GM23338 (cell line): ENCODE data around the gene FBXO34. TPM values are rescaled to one million over a fixed set of nuclear protein-coding genes. Genes with fewer than 3 reads are reported as not detected.
"Not testable (repeated sequence)": the region's sequence is repeated elsewhere in the genome, so short reads cannot be mapped to it uniquely, and the experiment has no call there.

Source experiments
- ATAC-seq: fragments of 200-7000 bp; cut with Tn5 transposase; 3 replicates; pipeline ENCODE4 v1.9.1; 2020
- DNase-seq: peaks from one replicate; pipeline ENCODE4 v3.0.0-alpha.2; 2015; ENCODE audit warnings: low spot score
- H2AFZ ChIP-seq: fragments of 200-600 bp; sonication (generic); 2 replicates; pipeline ENCODE4 v1.8.0; 2016; ENCODE audit warnings: antibody characterized with exemption, mild to moderate bottlenecking, moderate library complexity
- H3F3A ChIP-seq: fragments of 200-600 bp; sonication (generic); replicated peaks from 2 replicates; pipeline ENCODE4 v1.8.0; 2017; ENCODE audit warnings: antibody characterized with exemption, mixed run types, low read depth
- H3K27ac ChIP-seq: fragments of 200-600 bp; sonication (generic); 2 replicates; pipeline ENCODE4 v1.6.1; 2016; ENCODE audit warnings: low read depth
- H3K27me3 ChIP-seq: fragments of 200-600 bp; sonication (generic); 2 replicates; pipeline ENCODE4 v1.8.0; 2016; ENCODE audit warnings: mild to moderate bottlenecking, mixed run types, moderate library complexity; ENCODE audit not compliant: insufficient read depth
- H3K36me3 ChIP-seq: fragments of 200-600 bp; sonication (generic); 2 replicates; pipeline ENCODE4 v1.8.0; 2016; ENCODE audit warnings: mild to moderate bottlenecking; ENCODE audit not compliant: insufficient read depth
- H3K4me1 ChIP-seq: fragments of 200-600 bp; sonication (generic); 2 replicates; pipeline ENCODE4 v1.8.0; 2016; ENCODE audit warnings: mild to moderate bottlenecking, moderate library complexity; ENCODE audit not compliant: insufficient read depth
- H3K4me2 ChIP-seq: fragments of 200-600 bp; sonication (generic); 2 replicates; pipeline ENCODE4 v1.7.1; 2017; ENCODE audit warnings: mixed run types
- H3K4me3 ChIP-seq: fragments of 200-600 bp; sonication (generic); 2 replicates; pipeline ENCODE4 v1.6.1; 2016; ENCODE audit warnings: mixed run types
- H3K79me2 ChIP-seq: fragments of 200-600 bp; sonication (generic); replicated peaks from 2 replicates; pipeline ENCODE4 v1.8.0; 2017; ENCODE audit warnings: mild to moderate bottlenecking; ENCODE audit not compliant: insufficient read depth
- H3K9me2 ChIP-seq: fragments of 200-600 bp; sonication (generic); 2 replicates; pipeline ENCODE4 v1.8.0; 2017; ENCODE audit not compliant: insufficient read depth
- H4K20me1 ChIP-seq: fragments of 200-600 bp; sonication (generic); replicated peaks from 2 replicates; pipeline ENCODE4 v1.8.0; 2017; ENCODE audit warnings: mild to moderate bottlenecking; ENCODE audit not compliant: insufficient read depth
- H3K27ac Mint-ChIP-seq: 2 replicates; pipeline ENCODE4 v1.8.0; 2020; ENCODE audit warnings: inconsistent platforms, mild to moderate bottlenecking, moderate library complexity, mixed read lengths
- H3K27me3 Mint-ChIP-seq: 3 replicates; pipeline ENCODE4 v1.8.0; 2022; ENCODE audit warnings: low read depth, mild to moderate bottlenecking, moderate library complexity, mixed read lengths, inconsistent platforms; ENCODE audit not compliant: insufficient read depth, poor library complexity
- H3K36me3 Mint-ChIP-seq: 3 replicates; pipeline ENCODE4 v1.8.0; 2021; ENCODE audit warnings: low read depth, mild to moderate bottlenecking, inconsistent platforms, moderate library complexity, mixed read lengths
- H3K4me1 Mint-ChIP-seq: 3 replicates; pipeline ENCODE4 v1.8.0; 2020; ENCODE audit warnings: mild to moderate bottlenecking, inconsistent platforms, mixed read lengths
- H3K4me3 Mint-ChIP-seq: 3 replicates; pipeline ENCODE4 v1.8.0; 2021; ENCODE audit warnings: moderate library complexity, mild to moderate bottlenecking, inconsistent platforms, mixed read lengths
- H3K9me3 Mint-ChIP-seq: 3 replicates; pipeline ENCODE4 v1.8.0; 2020; ENCODE audit warnings: moderate library complexity, mild to moderate bottlenecking, inconsistent platforms, mixed read lengths
- POLR2AphosphoS5 ChIP-seq: IDR thresholded peaks from 2 replicates; pipeline ENCODE4 v1.6.1; 2016; ENCODE audit warnings: antibody characterized with exemption, low read depth
- polyA plus RNA-seq: library from polyadenylated mRNA; unstranded; fragments of >200 nt; fragmentation: Nextera tagmentation; extraction: Ambion mirVana; gene quantifications from 2 replicates; pipeline ENCODE4 v1.2.1, GENCODE V29; 2016
- total RNA-seq: library from RNA; depleted of rRNA; stranded (reverse); fragments of >200 nt; shearing (Covaris generic); gene quantifications from 2 replicates; pipeline ENCODE4 v1.2.3, GENCODE V29; 2014
- TF ChIP-seq, protein P1 (sequence below): fragments of 250-450 bp; sonication (Bioruptor Pico); IDR thresholded peaks from 2 replicates; pipeline ENCODE4 v1.5.0; 2020; ENCODE audit warnings: mild to moderate bottlenecking, moderate library complexity

FBXO34 gene
- total and polyA plus RNA-seq, 2 experiments from 2014 or later = 9.4 to 13.4 TPM

DNA sequence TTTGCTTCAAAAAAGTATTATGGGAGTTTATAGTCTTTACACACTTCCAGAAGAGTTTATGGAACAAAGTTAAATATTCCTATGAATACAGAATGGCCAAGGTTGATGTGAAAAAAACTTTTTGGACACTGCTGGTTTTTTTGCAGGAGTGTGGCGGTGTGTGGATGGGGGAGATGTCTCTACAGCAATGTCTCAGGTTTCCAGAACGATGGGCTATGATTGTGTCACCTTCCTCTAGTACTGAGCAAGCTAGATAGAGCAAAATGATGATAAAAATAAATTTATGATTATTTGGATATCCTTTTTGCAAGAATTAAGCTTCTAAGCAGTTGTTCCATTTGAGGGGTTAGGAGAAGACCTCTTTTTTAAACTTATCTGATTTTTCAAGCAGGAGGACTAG lies 37.9 kb downstream of the FBXO34 start (continued):
- TF ChIP-seq, protein P1, sequence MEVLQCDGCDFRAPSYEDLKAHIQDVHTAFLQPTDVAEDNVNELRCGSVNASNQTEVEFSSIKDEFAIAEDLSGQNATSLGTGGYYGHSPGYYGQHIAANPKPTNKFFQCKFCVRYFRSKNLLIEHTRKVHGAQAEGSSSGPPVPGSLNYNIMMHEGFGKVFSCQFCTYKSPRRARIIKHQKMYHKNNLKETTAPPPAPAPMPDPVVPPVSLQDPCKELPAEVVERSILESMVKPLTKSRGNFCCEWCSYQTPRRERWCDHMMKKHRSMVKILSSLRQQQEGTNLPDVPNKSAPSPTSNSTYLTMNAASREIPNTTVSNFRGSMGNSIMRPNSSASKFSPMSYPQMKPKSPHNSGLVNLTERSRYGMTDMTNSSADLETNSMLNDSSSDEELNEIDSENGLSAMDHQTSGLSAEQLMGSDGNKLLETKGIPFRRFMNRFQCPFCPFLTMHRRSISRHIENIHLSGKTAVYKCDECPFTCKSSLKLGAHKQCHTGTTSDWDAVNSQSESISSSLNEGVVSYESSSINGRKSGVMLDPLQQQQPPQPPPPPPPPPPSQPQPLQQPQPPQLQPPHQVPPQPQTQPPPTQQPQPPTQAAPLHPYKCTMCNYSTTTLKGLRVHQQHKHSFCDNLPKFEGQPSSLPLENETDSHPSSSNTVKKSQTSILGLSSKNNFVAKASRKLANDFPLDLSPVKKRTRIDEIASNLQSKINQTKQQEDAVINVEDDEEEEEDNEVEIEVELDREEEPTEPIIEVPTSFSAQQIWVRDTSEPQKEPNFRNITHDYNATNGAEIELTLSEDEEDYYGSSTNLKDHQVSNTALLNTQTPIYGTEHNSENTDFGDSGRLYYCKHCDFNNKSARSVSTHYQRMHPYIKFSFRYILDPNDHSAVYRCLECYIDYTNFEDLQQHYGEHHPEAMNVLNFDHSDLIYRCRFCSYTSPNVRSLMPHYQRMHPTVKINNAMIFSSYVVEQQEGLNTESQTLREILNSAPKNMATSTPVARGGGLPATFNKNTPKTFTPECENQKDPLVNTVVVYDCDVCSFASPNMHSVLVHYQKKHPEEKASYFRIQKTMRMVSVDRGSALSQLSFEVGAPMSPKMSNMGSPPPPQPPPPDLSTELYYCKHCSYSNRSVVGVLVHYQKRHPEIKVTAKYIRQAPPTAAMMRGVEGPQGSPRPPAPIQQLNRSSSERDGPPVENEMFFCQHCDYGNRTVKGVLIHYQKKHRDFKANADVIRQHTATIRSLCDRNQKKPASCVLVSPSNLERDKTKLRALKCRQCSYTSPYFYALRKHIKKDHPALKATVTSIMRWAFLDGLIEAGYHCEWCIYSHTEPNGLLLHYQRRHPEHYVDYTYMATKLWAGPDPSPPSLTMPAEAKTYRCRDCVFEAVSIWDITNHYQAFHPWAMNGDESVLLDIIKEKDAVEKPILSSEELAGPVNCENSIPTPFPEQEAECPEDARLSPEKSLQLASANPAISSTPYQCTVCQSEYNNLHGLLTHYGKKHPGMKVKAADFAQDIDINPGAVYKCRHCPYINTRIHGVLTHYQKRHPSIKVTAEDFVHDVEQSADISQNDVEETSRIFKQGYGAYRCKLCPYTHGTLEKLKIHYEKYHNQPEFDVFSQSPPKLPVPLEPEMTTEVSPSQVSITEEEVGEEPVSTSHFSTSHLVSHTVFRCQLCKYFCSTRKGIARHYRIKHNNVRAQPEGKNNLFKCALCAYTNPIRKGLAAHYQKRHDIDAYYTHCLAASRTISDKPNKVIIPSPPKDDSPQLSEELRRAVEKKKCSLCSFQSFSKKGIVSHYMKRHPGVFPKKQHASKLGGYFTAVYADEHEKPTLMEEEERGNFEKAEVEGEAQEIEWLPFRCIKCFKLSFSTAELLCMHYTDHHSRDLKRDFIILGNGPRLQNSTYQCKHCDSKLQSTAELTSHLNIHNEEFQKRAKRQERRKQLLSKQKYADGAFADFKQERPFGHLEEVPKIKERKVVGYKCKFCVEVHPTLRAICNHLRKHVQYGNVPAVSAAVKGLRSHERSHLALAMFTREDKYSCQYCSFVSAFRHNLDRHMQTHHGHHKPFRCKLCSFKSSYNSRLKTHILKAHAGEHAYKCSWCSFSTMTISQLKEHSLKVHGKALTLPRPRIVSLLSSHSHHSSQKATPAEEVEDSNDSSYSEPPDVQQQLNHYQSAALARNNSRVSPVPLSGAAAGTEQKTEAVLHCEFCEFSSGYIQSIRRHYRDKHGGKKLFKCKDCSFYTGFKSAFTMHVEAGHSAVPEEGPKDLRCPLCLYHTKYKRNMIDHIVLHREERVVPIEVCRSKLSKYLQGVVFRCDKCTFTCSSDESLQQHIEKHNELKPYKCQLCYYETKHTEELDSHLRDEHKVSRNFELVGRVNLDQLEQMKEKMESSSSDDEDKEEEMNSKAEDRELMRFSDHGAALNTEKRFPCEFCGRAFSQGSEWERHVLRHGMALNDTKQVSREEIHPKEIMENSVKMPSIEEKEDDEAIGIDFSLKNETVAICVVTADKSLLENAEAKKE (CRISPR knock-in tag) = no peak

DNA sequence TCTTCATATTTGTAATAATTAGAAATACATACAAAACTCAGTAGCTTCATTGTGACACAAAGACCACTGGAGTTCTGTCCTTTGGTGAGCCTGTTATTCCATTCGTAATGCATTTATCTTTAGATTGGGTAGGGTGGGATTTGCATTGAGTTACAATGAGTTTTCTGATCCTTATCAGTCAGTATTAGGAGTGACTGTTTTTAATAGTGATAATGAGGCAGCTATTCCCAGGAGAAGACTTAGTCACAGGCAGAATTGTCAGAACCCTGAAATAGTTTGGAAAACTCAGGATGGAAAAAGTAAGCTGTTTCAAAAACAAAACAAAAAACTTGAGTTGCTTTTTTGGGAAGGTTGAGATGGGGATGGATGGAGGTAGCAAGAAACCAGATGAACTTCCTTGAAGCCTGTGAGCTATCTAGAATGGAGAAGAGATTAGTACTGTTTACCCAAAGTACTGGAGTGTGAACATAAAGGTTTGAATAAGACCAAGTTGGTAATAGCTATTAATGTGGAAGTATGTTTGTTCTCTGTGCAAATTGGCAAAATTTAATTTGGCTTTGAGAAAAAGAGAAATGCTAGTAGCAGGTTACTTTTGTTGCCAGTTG lies 38.6 kb downstream of the FBXO34 start:
- Histone ChIP-seq H3K27me3 (no peaks in the 10 kb centered on the region), H3K79me2 (peaks cover 54% of the 10 kb centered on the region)

DNA sequence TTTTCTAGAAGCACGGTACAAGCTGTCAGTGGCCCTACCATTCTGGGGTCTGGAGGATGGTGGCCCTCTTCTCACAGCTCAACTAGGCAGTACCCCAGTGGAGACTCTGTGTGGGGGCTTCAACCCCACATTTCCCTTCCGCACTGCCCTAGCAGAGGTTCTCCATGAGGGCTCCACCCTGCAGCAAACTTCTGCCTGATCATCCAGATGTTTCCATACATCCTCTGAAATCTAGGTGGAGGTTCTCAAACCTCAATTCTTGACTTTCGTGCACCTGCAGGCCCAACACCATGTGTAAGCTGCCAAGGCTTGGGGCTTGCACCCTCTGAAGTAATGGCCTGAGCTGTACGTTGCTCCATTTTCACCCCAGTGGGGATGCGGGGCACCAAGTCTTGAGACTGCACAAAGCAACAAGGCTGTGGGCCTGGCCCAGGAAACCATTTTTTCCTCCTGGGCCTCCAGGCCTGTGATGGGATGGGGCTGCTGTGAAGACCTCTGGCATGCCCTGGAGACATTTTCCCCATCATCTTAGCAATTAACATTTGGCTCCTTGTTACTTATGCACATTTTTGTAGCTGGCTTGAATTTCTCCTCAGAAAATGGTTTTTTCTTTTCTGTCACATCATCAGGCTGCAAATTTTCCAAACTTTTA lies 41.3 kb downstream of the FBXO34 start:
- H3K4me3 ChIP-seq, H2AFZ ChIP-seq, H3K4me1 Mint-ChIP-seq, H3K36me3 ChIP-seq, H3K4me2 ChIP-seq, H3K27me3 Mint-ChIP-seq, H4K20me1 ChIP-seq, H3K27ac Mint-ChIP-seq, DNase-seq, H3K27ac ChIP-seq, ATAC-seq, H3K27me3 ChIP-seq, H3K4me1 ChIP-seq, H3K9me2 ChIP-seq, H3F3A ChIP-seq, H3K4me3 Mint-ChIP-seq: not testable (repeated sequence)
- Mint-ChIP-seq H3K36me3 (peaks cover 53% of the 10 kb centered on the region), H3K9me3 (peaks cover 36% of the 10 kb centered on the region)
- peaks cover 49% of the 10 kb centered on the region for H3K79me2 ChIP-seq

More for the DNA sequence above, 38.6 kb downstream of the FBXO34 start:
- Histone ChIP-seq H3K27ac (no peak overlapping the region; the same call in 1 of the 2 replicates), H3K36me3 (peaks cover 4% of the 10 kb centered on the region; the same call in 1 of the 2 replicates), H3K4me3 (no peak overlapping the region), H4K20me1 (no peaks in the 10 kb centered on the region), H3K4me2 (no peak overlapping the region), H3K4me1 (peaks cover 16% of the 10 kb centered on the region), H3K9me2 (peaks cover 6% of the 10 kb centered on the region; the same call in 1 of the 2 replicates), H2AFZ (no peak overlapping the region), H3F3A (no peaks in the 10 kb centered on the region)
- peaks cover 13% of the 10 kb centered on the region for H3K4me1 Mint-ChIP-seq
- H3K27me3 Mint-ChIP-seq = peaks cover 1% of the 10 kb centered on the region
- H3K27ac Mint-ChIP-seq = no peak overlapping the region
- H3K4me3 Mint-ChIP-seq = no peak overlapping the region
- no peak for TF ChIP-seq POLR2AphosphoS5
- no peak for DNase-seq
- peaks cover 36% of the 10 kb centered on the region for H3K9me3 Mint-ChIP-seq
- no peak for ATAC-seq
- H3K36me3 Mint-ChIP-seq = peaks cover 42% of the 10 kb centered on the region
